HL-60 (cell line): ENCODE data around the gene KCNH4.

Source experiments
- DNase-seq, 2 experiments: peaks; one replicate each; pipeline ENCODE4 v3.0.0-alpha.2; 2010 to 2020; ENCODE audit warnings: low read depth in 1 of 2, low spot score in 1 of 2
- H3K27ac ChIP-seq: fragments of 250-450 bp; sonication (Bioruptor Pico); replicated peaks from 2 replicates; pipeline ENCODE4 v1.5.1; 2020; ENCODE audit warnings: mild to moderate bottlenecking, moderate library complexity
- H3K27me3 ChIP-seq: fragments of 250-450 bp; sonication (Bioruptor Pico); 2 replicates; pipeline ENCODE4 v1.5.1; 2021; ENCODE audit warnings: mild to moderate bottlenecking, moderate library complexity; ENCODE audit not compliant: insufficient read depth, poor library complexity, severe bottlenecking
- H3K4me3 ChIP-seq: replicated peaks from 2 replicates; pipeline ENCODE4 v1.5.1; 2011; ENCODE audit warnings: mild to moderate bottlenecking, control low read depth, low read length; ENCODE audit not compliant: insufficient read depth
- CTCF ChIP-seq: IDR thresholded peaks from one replicate; pipeline ENCODE4 v1.5.1; 2011; ENCODE audit warnings: low read length, control low read depth, inconsistent platforms; ENCODE audit not compliant: insufficient read depth
- GABPA ChIP-seq: IDR thresholded peaks from 2 replicates; pipeline ENCODE4 v1.6.1; 2012; ENCODE audit warnings: low read depth
- POLR2AphosphoS5 ChIP-seq: IDR thresholded peaks from 2 replicates; pipeline ENCODE4 v1.6.1; 2012; ENCODE audit warnings: low read depth
- REST ChIP-seq: IDR thresholded peaks from 2 replicates; pipeline ENCODE4 v1.6.1; 2012; ENCODE audit warnings: low read depth; ENCODE audit not compliant: insufficient replicate concordance
- SPI1 ChIP-seq: IDR thresholded peaks from 2 replicates; pipeline ENCODE4 v1.6.1; 2012; ENCODE audit warnings: low read depth, mild to moderate bottlenecking, borderline replicate concordance

KCNH4 gene

GRCh38 chr17:42124256-42124655 lies 56.7 kb downstream of the KCNH4 start:
- Histone ChIP-seq H3K27me3 (no peaks in the 10 kb centered on the region), H3K4me3 (no peak overlapping the region), H3K27ac (no peak overlapping the region)
- no peak for DNase-seq
- TF ChIP-seq SPI1 (no peak), REST (no peak), CTCF (no peak), POLR2AphosphoS5 (no peak), GABPA (no peak)

GRCh38 chr17:42122371-42123303 lies 58.3 kb downstream of the KCNH4 start, which contains the start of gene HSPB9:
Gene HSPB9, plus strand, starts transcription at chr17:42122804. Its CDS starts 47 bp downstream, at chr17:42122851.
- Histone ChIP-seq H3K4me3 (no peak within 1 kb of the TSS), H3K27ac (peak within 1 kb of the TSS; percentile 76), H3K27me3 (no peaks in the 10 kb centered on the region)
- DNase-seq = no peak
- TF ChIP-seq POLR2AphosphoS5 (no peak), CTCF (no peak), REST (no peak), GABPA (no peak), SPI1 (no peak)

- peak within 1 kb of the TSS; percentile 76 for H3K27ac ChIP-seq
- TF ChIP-seq POLR2AphosphoS5 = peak; percentile 85
- TF ChIP-seq GABPA = no peak
- TF ChIP-seq CTCF = no peak
- TF ChIP-seq SPI1 = no peak
- H3K27me3 ChIP-seq = no peaks in the 10 kb centered on the region
- DNase-seq = peak; percentile 75 to 84
- peak within 1 kb of the TSS; percentile 71 for H3K4me3 ChIP-seq
Observed at GRCh38 chr17:42120770-42121769, 59.9 kb downstream of the KCNH4 start, which contains the start of gene KAT2A. Gene KAT2A, minus strand, starts transcription at chr17:42121367. Its CDS starts 63 bp downstream, at chr17:42121304.
